ENCODE results near the gene XAGE5.

DNA sequence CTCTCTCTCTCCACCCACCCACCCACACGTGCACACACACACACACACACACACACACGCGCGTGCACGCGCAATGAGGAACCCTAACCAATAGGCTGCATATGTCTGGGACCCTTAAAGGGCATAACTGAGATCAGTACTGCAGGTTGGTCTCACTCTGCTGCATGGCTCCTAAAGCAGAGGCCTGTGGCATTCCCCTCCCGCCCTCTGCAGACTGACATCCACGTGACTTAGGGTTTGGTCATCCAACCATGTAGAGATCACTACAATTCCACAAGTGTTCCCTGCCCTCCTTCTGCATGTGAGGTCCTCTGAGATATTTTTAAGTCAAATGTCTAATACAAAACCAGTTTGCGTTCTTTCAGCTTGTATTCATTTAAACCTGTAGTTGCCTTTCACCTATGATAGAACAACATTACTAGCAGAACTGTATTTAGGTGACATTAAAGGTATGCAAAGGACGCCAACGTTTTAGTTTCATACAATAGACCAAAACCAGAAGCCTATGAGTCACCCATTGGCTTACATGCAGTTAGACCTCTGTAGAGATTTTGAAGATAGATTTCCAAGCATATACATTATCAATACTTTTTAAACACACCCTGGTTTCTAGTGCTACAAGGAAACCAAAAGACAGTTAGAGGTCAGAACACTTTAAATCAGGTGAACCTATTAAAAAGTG is 10.1 kb downstream of the XAGE5 start:
- TF ChIP-seq POLR2A (IDR thresholded peaks at IDR 0.05) = no peak
- TF ChIP-seq, protein P1, sequence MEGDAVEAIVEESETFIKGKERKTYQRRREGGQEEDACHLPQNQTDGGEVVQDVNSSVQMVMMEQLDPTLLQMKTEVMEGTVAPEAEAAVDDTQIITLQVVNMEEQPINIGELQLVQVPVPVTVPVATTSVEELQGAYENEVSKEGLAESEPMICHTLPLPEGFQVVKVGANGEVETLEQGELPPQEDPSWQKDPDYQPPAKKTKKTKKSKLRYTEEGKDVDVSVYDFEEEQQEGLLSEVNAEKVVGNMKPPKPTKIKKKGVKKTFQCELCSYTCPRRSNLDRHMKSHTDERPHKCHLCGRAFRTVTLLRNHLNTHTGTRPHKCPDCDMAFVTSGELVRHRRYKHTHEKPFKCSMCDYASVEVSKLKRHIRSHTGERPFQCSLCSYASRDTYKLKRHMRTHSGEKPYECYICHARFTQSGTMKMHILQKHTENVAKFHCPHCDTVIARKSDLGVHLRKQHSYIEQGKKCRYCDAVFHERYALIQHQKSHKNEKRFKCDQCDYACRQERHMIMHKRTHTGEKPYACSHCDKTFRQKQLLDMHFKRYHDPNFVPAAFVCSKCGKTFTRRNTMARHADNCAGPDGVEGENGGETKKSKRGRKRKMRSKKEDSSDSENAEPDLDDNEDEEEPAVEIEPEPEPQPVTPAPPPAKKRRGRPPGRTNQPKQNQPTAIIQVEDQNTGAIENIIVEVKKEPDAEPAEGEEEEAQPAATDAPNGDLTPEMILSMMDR (IDR thresholded peaks at IDR 0.05) = no peak

All from sigmoid colon (tissue), 3 donors.